GM12878 (cell line): ENCODE results near the gene MAPK1. TPM values are rescaled to one million over a fixed set of nuclear protein-coding genes. Genes with fewer than 3 reads are reported as not detected.

Source experiments
- ATAC-seq: fragments of 200-7000 bp; cut with Tn5 transposase; 3 replicates; pipeline ENCODE4 v1.9.1; 2020; ENCODE audit warnings: mild to moderate bottlenecking, moderate library complexity
- BruUV-seq: library from RNA; stranded (reverse); fragments of 400-500 nt; replicated peaks from 2 replicates; lab custom pipeline; 2021; lab: Mats Ljungman, UMichigan
- CTCF ChIA-PET: fragments of 300-600 bp; sonication (Branson Sonifier 250); formaldehyde crosslinking; extraction: SDS; loops from one replicate; lab custom pipeline; 2021; ENCODE audit warnings: inconsistent platforms; lab: Yijun Ruan, JAX
- POLR2A ChIA-PET: fragments of 350-600 bp; formaldehyde crosslinking; extraction: SDS; loops from one replicate; lab custom pipeline; 2021; ENCODE audit warnings: inconsistent platforms; lab: Charles Lee
- RAD21 ChIA-PET: fragments of 300-600 bp; sonication (Branson Sonifier 250); formaldehyde crosslinking; loops from one replicate; lab custom pipeline; 2023; ENCODE audit warnings: antibody characterized with exemption; ENCODE audit not compliant: unreplicated experiment; lab: Charles Lee
- SMC1A ChIA-PET: fragments of 300-600 bp; sonication (Branson Sonifier 250); formaldehyde crosslinking; loops from one replicate; lab custom pipeline; 2023; ENCODE audit not compliant: unreplicated experiment, uncharacterized antibody; lab: Charles Lee
- DNase-seq: peaks from one replicate; pipeline ENCODE4 v3.0.0-alpha.2; 2011; ENCODE audit warnings: low read depth, low spot score
- FAIRE-seq: peaks from 3 replicates; lab custom pipeline; 2011; peaks lifted over from hg19 to GRCh38; lab: Jason Lieb, UNC
- H2AFZ ChIP-seq: 2 replicates; pipeline ENCODE4 v1.6.0; 2011; ENCODE audit warnings: low read depth, low read length, control low read depth; ENCODE audit not compliant: control insufficient read depth
- H3K27ac ChIP-seq: 2 replicates; pipeline ENCODE4 v1.5.1; 2011; ENCODE audit warnings: control low read depth; ENCODE audit not compliant: control insufficient read depth, insufficient read depth
- H3K27me3 ChIP-seq, 2 experiments: replicated peaks in 1 of 2; 2 replicates each; pipeline versions ENCODE4 v1.6.0 to v1.6.1; 2011; ENCODE audit warnings: low read length in 1 of 2; ENCODE audit not compliant: control insufficient read depth in 2 of 2, insufficient read depth in 2 of 2
- H3K36me3 ChIP-seq, 2 experiments: 2 replicates each; pipeline ENCODE4 v1.5.1; 2011; ENCODE audit warnings: low read length in 1 of 2; ENCODE audit not compliant: control insufficient read depth in 2 of 2, insufficient read depth in 2 of 2
- H3K4me1 ChIP-seq: 2 replicates; pipeline ENCODE4 v1.6.1; 2011; ENCODE audit warnings: mild to moderate bottlenecking, low read length, moderate library complexity, mixed read lengths; ENCODE audit not compliant: control insufficient read depth, insufficient read depth
- H3K4me2 ChIP-seq: 2 replicates; pipeline ENCODE4 v1.6.0; 2011; ENCODE audit warnings: control low read depth; ENCODE audit not compliant: control insufficient read depth, insufficient read depth
- H3K4me3 ChIP-seq: fragments of 200-600 bp; sonication (generic); 2 replicates; pipeline ENCODE4 v1.5.1; 2016
- H3K79me2 ChIP-seq: 2 replicates; pipeline ENCODE4 v1.6.0; 2011; ENCODE audit warnings: low read length; ENCODE audit not compliant: control insufficient read depth, insufficient read depth
- H3K9ac ChIP-seq: 2 replicates; pipeline ENCODE4 v1.8.0; 2011; ENCODE audit warnings: low read length, control low read depth, mixed read lengths; ENCODE audit not compliant: control insufficient read depth, insufficient read depth
- H3K9me3 ChIP-seq: replicated peaks from 3 replicates; pipeline ENCODE4 v1.5.1; 2011; ENCODE audit warnings: mild to moderate bottlenecking, low read length; ENCODE audit not compliant: control insufficient read depth, insufficient read depth
- H4K20me1 ChIP-seq: 2 replicates; pipeline ENCODE4 v1.6.0; 2011; ENCODE audit not compliant: control insufficient read depth, insufficient read depth
- ATF7 ChIP-seq: fragments of 450-650 bp; IDR thresholded peaks from 2 replicates; pipeline ENCODE4 v1.6.1; 2016; ENCODE audit warnings: low read depth, mild to moderate bottlenecking
- CHD2 ChIP-seq: IDR thresholded peaks from 2 replicates; pipeline ENCODE4 v1.6.1; 2011; ENCODE audit warnings: low read depth, low read length, improper control_type of control experiment, borderline replicate concordance
- CREM ChIP-seq: IDR thresholded peaks from 2 replicates; pipeline ENCODE4 v1.6.1; 2014; ENCODE audit warnings: antibody characterized with exemption, low read depth
- IKZF2 ChIP-seq, 2 experiments: fragments of 450-650 bp; IDR thresholded peaks; 2 replicates each; pipeline ENCODE4 v1.6.1; 2017; ENCODE audit warnings: mild to moderate bottlenecking in 2 of 2, moderate library complexity in 2 of 2
- LARP7 ChIP-seq: fragments of 450-650 bp; IDR thresholded peaks from 2 replicates; pipeline ENCODE4 v1.6.1; 2017; ENCODE audit warnings: mild to moderate bottlenecking
- MEF2A ChIP-seq: IDR thresholded peaks from 2 replicates; pipeline ENCODE4 v1.6.1; 2011; ENCODE audit warnings: low read depth, mild to moderate bottlenecking, low read length, moderate library complexity; ENCODE audit not compliant: insufficient read depth
- NBN ChIP-seq: fragments of 450-650 bp; IDR thresholded peaks from 2 replicates; pipeline ENCODE4 v1.6.1; 2016
- NRF1 ChIP-seq: conservative IDR thresholded peaks from 2 replicates; pipeline ENCODE4 v1.6.1; 2011; ENCODE audit warnings: mild to moderate bottlenecking, low read depth, low read length, improper control_type of control experiment
- PAX5 ChIP-seq: IDR thresholded peaks from 2 replicates; pipeline ENCODE4 v1.6.1; 2011; ENCODE audit warnings: low read depth, low read length, borderline replicate concordance
- RCOR1 ChIP-seq: conservative IDR thresholded peaks from 2 replicates; pipeline ENCODE4 v1.6.1; 2012; ENCODE audit warnings: low read depth, low read length, improper control_type of control experiment
- SPI1 ChIP-seq: IDR thresholded peaks from 2 replicates; pipeline ENCODE4 v1.6.1; 2011; ENCODE audit warnings: low read depth, mild to moderate bottlenecking, low read length, moderate library complexity, borderline replicate concordance; ENCODE audit not compliant: insufficient read depth
- ZNF24 ChIP-seq: fragments of 450-650 bp; IDR thresholded peaks from 2 replicates; pipeline ENCODE4 v1.6.1; 2017; ENCODE audit warnings: antibody characterized with exemption, mild to moderate bottlenecking
- ZNF274 ChIP-seq: IDR thresholded peaks from one replicate; pipeline ENCODE4 v1.8.0; 2011; ENCODE audit not compliant: insufficient read length, insufficient read depth
- WGBS: methylation state at CpG from one replicate; pipeline ENCODE4 v1.1.6; 2016; ENCODE audit warnings: low lambda C conversion rate; ENCODE audit not compliant: insufficient replicate concordance, insufficient coverage; ENCODE audit errors: missing lambda C conversion rate; 5-methylcytosine and 5-hydroxymethylcytosine counted together
- in situ Hi-C: fragments of 300-500 bp; cut with MboI; formaldehyde crosslinking; loops from 9 replicates; pipeline ENCODE4 v1.14.3; 2018; ENCODE audit warnings: mixed read lengths
- intact Hi-C: fragments of 100-400 bp; cut with micrococcal nuclease; formaldehyde crosslinking; loops from one replicate; pipeline ENCODE4 v1.14.2; 2022; ENCODE audit not compliant: unreplicated experiment
- polyA plus RNA-seq, 11 experiments: library from polyadenylated mRNA; depleted of rRNA in 4 of 11; unstranded in 6 of 11; stranded (reverse) in 5 of 11; fragments of >200 nt; fragmentation: Nextera tagmentation in 4 of 11; fragmentation: Illumina TruSeq in 1 of 11; extraction: Ambion mirVana in 4 of 11; extraction: Trizol in 1 of 11; gene quantifications; 1 replicate in 1 of 11; 2 replicates in 10 of 11; pipeline versions ENCODE4 v1.2.1 to v1.2.3, GENCODE V29; 2011 to 2016; ENCODE audit warnings: inconsistent platforms in 2 of 11, missing spikeins in 2 of 11, low read depth in 1 of 11
- total RNA-seq, 4 experiments: library from RNA; depleted of rRNA in 3 of 4; stranded (reverse); fragments of >200 nt in 3 of 4; fragmentation: Illumina TruSeq in 1 of 4; extraction: Trizol in 1 of 4; gene quantifications; 2 replicates each; pipeline versions ENCODE4 v1.2.1 to v1.2.3, GENCODE V29; 2013 to 2021
- TF ChIP-seq, protein P1 (sequence below): fragments of 450-650 bp; IDR thresholded peaks from 2 replicates; pipeline ENCODE4 v1.6.1; 2017; ENCODE audit warnings: low read depth, mild to moderate bottlenecking, moderate library complexity
- TF ChIP-seq, protein P2 (sequence below): IDR thresholded peaks from 2 replicates; pipeline ENCODE4 v1.6.1; 2011; ENCODE audit warnings: low read depth, mild to moderate bottlenecking, low read length, moderate library complexity, borderline replicate concordance; ENCODE audit errors: extremely low read depth

Gene MAPK1
- total and polyA plus RNA-seq, 10 of the 15 experiments (the other 5 are each of a cell fraction or from before 2014, with no cell fraction given): 7.0 to 123 (median 58.4) TPM

DNA sequence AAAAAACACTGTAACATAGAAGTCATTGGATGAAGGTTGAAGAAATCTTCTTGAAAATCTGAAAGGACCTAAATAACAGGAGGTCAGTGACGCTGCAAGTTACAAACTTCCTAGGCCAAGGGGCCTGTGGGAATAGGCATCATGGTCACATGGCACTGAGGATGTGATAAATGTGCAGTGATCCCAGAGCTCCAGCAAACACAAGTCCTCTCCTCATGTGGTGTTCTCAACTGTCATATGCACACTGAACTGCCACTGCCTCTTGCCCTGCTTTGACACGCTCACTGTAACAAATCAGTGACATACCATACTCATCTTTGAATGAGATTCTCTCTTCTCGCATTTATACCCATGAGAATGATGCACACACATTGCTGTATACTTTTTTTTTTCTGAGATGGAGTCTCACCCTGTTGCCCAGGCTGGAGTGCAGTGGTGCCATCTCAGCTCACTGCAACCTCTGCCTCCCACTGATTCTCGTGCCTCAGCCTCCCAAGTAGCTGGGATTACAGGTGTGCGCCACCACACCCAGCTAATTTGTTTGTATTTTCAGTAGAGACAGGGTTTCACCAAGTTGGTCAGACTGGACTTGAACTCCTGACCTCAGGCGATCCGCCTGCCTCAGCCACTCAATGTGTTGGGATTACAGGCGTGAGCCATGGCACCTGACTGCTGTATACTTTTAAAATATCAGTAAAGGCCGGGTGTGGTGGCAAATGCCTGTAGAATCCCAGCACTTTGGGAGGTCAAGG is 66.7 kb downstream of the MAPK1 start (continued):
- TF ChIP-seq, protein P1, sequence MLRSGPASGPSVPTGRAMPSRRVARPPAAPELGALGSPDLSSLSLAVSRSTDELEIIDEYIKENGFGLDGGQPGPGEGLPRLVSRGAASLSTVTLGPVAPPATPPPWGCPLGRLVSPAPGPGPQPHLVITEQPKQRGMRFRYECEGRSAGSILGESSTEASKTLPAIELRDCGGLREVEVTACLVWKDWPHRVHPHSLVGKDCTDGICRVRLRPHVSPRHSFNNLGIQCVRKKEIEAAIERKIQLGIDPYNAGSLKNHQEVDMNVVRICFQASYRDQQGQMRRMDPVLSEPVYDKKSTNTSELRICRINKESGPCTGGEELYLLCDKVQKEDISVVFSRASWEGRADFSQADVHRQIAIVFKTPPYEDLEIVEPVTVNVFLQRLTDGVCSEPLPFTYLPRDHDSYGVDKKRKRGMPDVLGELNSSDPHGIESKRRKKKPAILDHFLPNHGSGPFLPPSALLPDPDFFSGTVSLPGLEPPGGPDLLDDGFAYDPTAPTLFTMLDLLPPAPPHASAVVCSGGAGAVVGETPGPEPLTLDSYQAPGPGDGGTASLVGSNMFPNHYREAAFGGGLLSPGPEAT: no peak

DNA sequence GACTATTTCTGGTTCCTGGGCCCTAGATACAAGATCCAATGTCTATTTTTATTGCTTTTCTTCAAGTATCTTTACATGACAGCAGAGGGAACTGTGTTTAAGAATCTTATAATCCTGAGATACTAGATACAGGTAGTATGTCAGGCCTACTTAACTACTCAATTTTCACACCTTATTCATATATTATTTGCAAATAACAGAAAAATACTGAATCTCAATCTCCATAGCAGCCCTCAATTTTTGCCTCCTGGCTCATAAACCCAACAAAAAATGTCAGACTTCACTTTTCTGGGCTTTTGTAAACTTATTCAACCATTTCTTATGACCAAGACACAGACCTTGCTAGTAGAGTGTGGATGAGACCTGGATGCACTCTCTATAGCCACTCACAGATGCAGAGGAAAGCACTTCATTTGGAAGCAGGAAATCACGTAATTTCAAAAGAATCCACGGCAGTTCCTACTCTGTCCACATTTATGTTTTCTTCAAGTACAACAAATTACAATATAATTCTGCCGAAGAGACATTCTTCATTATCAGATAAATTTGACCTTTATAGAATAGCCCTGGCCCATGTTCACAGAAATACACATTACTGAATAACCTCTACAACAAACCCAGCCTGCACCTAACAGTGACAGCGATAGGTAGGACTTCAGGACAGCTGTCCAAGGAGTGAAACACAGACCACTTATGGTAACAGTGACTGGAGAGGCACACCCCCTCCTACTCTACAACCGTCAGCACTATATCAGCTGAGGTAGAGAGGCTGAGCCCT is 69.8 kb downstream of the MAPK1 start:
- intact Hi-C loops (no loop called here), in situ Hi-C loops (no loop called here)
- POLR2A ChIA-PET: no interaction called here
- H4K20me1 ChIP-seq: no peaks in the 10 kb centered on the region
- no peak for DNase-seq
- no peaks in the 10 kb centered on the region for H3K79me2 ChIP-seq
- H3K4me2 ChIP-seq: no peak overlapping the region
- no peak overlapping the region for H3K27ac ChIP-seq
- no TSS peak for BruUV-seq
- TF ChIP-seq, protein P2, sequence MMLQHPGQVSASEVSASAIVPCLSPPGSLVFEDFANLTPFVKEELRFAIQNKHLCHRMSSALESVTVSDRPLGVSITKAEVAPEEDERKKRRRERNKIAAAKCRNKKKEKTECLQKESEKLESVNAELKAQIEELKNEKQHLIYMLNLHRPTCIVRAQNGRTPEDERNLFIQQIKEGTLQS: no peak
- no peak for TF ChIP-seq CREM
- no peak for TF ChIP-seq PAX5
- TF ChIP-seq RCOR1: no peak
- TF ChIP-seq MEF2A: no peak
- TF ChIP-seq CHD2: no peak
- no peak for TF ChIP-seq ZNF274
- no peak for TF ChIP-seq ATF7
- no peak for TF ChIP-seq SPI1
- TF ChIP-seq LARP7: no peak
- no peak for TF ChIP-seq NRF1
- TF ChIP-seq NBN: no peak
- no peak for TF ChIP-seq ZNF24
- TF ChIP-seq IKZF2 (IDR thresholded peaks at IDR 0.05): no peak
- RAD21 ChIA-PET: interaction anchor here (1.0 kb wide), 1 partner anchor 79 kb away, joined by 3 read pairs; no protein-coding TSS in a partner anchor
- CTCF ChIA-PET: no interaction called here
- 95% methylated on average over 5 of the region's 5 CpGs for WGBS
- no peaks in the 10 kb centered on the region for H3K4me1 ChIP-seq
- no peak for FAIRE-seq
- SMC1A ChIA-PET: no interaction called here
- H3K27me3 ChIP-seq: no peaks in the 10 kb centered on the region
- H3K9ac ChIP-seq: no peak overlapping the region
- no peak for ATAC-seq
- H3K9me3 ChIP-seq: no peaks in the 10 kb centered on the region
- H2AFZ ChIP-seq: no peak overlapping the region
- peaks cover 7 to 14% of the 10 kb centered on the region in 2 experiments; a peak in 3 of 4 replicates for H3K36me3 ChIP-seq
- H3K4me3 ChIP-seq: no peak overlapping the region
